Right lobe of liver (tissue), 6 donors: Measurements from ENCODE around the gene MAML2. TPM values are rescaled to one million over a fixed set of nuclear protein-coding genes. Genes with fewer than 3 reads are reported as not detected.

Source experiments
- ATAC-seq, 4 donors: fragments of 200-7000 bp; cut with Tn5 transposase; one replicate each; pipeline ENCODE4 v1.9.1; 2020; ENCODE audit warnings: mild to moderate bottlenecking in 4 of 4, moderate library complexity in 4 of 4
- DNase-seq, 3 donors: peaks; one replicate each; pipeline ENCODE4 v3.0.0-alpha.2; 2020
- H3K27ac ChIP-seq, 3 donors: fragments of 200-600 bp; one replicate each; pipeline ENCODE4 v1.8.0; 2022
- H3K27me3 ChIP-seq, 2 donors: fragments of 200-600 bp; one replicate each; pipeline ENCODE4 v1.8.0; 2022
- H3K36me3 ChIP-seq, 4 donors: fragments of 200-600 bp; sonication (generic) in 1 of 4; one replicate each; pipeline versions ENCODE4 v1.5.1 to v1.8.0; 2017 to 2022; ENCODE audit warnings: control low read depth in 1 of 4
- H3K4me1 ChIP-seq, 4 donors: fragments of 200-600 bp; sonication (generic) in 1 of 4; one replicate each; pipeline versions ENCODE4 v1.5.1 to v1.8.0; 2017 to 2022; ENCODE audit warnings: control low read depth in 1 of 4
- H3K4me3 ChIP-seq, 3 donors: fragments of 200-600 bp; one replicate each; pipeline ENCODE4 v1.8.0; 2022
- H3K9me3 ChIP-seq, 4 donors: fragments of 200-600 bp; sonication (generic) in 1 of 4; one replicate each; pipeline versions ENCODE4 v1.5.1 to v1.8.0; 2017 to 2022; ENCODE audit warnings: control low read depth in 1 of 4
- CTCF ChIP-seq, 4 donors: fragments of 200-600 bp in 3 of 4; fragments of 450-650 bp in 1 of 4; IDR thresholded peaks; one replicate each; pipeline versions ENCODE4 v1.5.1 to v1.8.0; 2016 to 2022; ENCODE audit warnings: antibody characterized with exemption in 4 of 4, mild to moderate bottlenecking in 2 of 4
- POLR2A ChIP-seq: fragments of 450-650 bp; IDR thresholded peaks from one replicate; pipeline ENCODE4 v1.6.1; 2017; ENCODE audit warnings: antibody characterized with exemption, mild to moderate bottlenecking
- WGBS: methylation state at CpG from one replicate; pipeline ENCODE4 v1.1.6; 2018; ENCODE audit warnings: low coverage, low lambda C conversion rate; ENCODE audit not compliant: insufficient coverage; ENCODE audit errors: missing lambda C conversion rate; 5-methylcytosine and 5-hydroxymethylcytosine counted together
- intact Hi-C, 2 donors: fragments of 100-400 bp; cut with DNase I; formaldehyde crosslinking; loops; one replicate each; pipeline versions ENCODE4 v1.11.2 to v1.14.1; 2022
- total RNA-seq, 6 experiments: library from RNA; depleted of rRNA in 2 of 6; stranded (reverse); fragments of >200 nt in 2 of 6; fragmentation: NEBNext Ultra II Directional in 3 of 6; extraction: Animal tissue kit (Norgen Biotek cat#: 25700) in 3 of 6; gene quantifications; one replicate each; pipeline versions ENCODE4 v1.1.0 to v1.2.4, GENCODE V29; 2016 to 2023
- donor health status: DM: no; HTN: yes; CAD: no.
- donor health status: DM: no; HTN: no; CAD: no.
- donor health status: DM: no; HTN: no; CAD: no.
- donor health status: DM: no; HTN: yes; CAD: no.
- donor health status: DM: no; HTN: yes; CAD: no.

MAML2 gene
- total RNA-seq, 6 experiments from 2014 or later: 0.92 to 2.3 (median 1.9) TPM

- ATAC-seq (no peak), DNase-seq (no peak)
- WGBS: 65% methylated on average over 4 of the region's 4 CpGs
- Histone ChIP-seq H3K4me1 (no peaks in the 10 kb centered on the region), H3K27ac (no peak overlapping the region), H3K9me3 (no peaks in the 10 kb centered on the region), H3K36me3 (no peaks in the 10 kb centered on the region), H3K4me3 (no peak overlapping the region), H3K27me3 (no peaks in the 10 kb centered on the region)
- intact Hi-C loops: no loop called here
- no peak for TF ChIP-seq POLR2A
- no peak for TF ChIP-seq CTCF (IDR thresholded peaks at IDR 0.05)
Measured at GRCh38 chr11:96150609-96151008, 192.4 kb downstream of the MAML2 start.

GRCh38 chr11:96149743-96150555 lies 193.0 kb downstream of the MAML2 start:
- H3K4me1 ChIP-seq: no peaks in the 10 kb centered on the region
- H3K9me3 ChIP-seq: no peaks in the 10 kb centered on the region
- DNase-seq (no peak), ATAC-seq (no peak)
- H3K27ac ChIP-seq: no peak overlapping the region
- H3K36me3 ChIP-seq: no peaks in the 10 kb centered on the region
- 51% methylated on average over 7 of the region's 7 CpGs for WGBS
- intact Hi-C loops: no loop called here
- no peak overlapping the region for H3K4me3 ChIP-seq
- H3K27me3 ChIP-seq: no peaks in the 10 kb centered on the region
- TF ChIP-seq CTCF (IDR thresholded peaks at IDR 0.05) (no peak), POLR2A (no peak)

- ATAC-seq (no peak), DNase-seq (no peak)
- Histone ChIP-seq H3K4me3 (no peak overlapping the region), H3K27me3 (no peaks in the 10 kb centered on the region), H3K27ac (no peak overlapping the region), H3K9me3 (no peaks in the 10 kb centered on the region), H3K36me3 (no peaks in the 10 kb centered on the region), H3K4me1 (no peaks in the 10 kb centered on the region)
- WGBS: 78% methylated on average over 6 of the region's 6 CpGs
- intact Hi-C loops: no loop called here
- TF ChIP-seq CTCF (IDR thresholded peaks at IDR 0.05) (no peak), POLR2A (no peak)
Measured at GRCh38 chr11:96147906-96148486, 195.0 kb downstream of the MAML2 start.

- no peak overlapping the region for H3K4me3 ChIP-seq
- WGBS: 55% methylated on average over 2 of the region's 2 CpGs
- H3K27ac ChIP-seq: no peak overlapping the region
- no peaks in the 10 kb centered on the region for H3K36me3 ChIP-seq
- H3K4me1 ChIP-seq: no peaks in the 10 kb centered on the region
- intact Hi-C loops: no loop called here
- H3K9me3 ChIP-seq: no peaks in the 10 kb centered on the region
- no peaks in the 10 kb centered on the region for H3K27me3 ChIP-seq
- TF ChIP-seq CTCF (IDR thresholded peaks at IDR 0.05) (no peak), POLR2A (no peak)
- ATAC-seq: no peak
- DNase-seq: no peak
Measured at GRCh38 chr11:96147186-96147585, 195.8 kb downstream of the MAML2 start.
